BLaER1 (cell line): ENCODE data around the gene HOXA7.
A peak's percentile ranks its signal among the peaks of the same experiment; 100 is the strongest.

ENCODE experiments used
- H3K27ac ChIP-seq: shearing (Covaris generic); formaldehyde crosslinking; 2 replicates; pipeline ENCODE4 v1.8.1; 2022
- H3K27me3 ChIP-seq: shearing (Covaris generic); formaldehyde crosslinking; 2 replicates; pipeline ENCODE4 v1.8.1; 2022
- H3K36me3 ChIP-seq: shearing (Covaris generic); formaldehyde crosslinking; 2 replicates; pipeline ENCODE4 v1.8.1; 2022
- H3K4me1 ChIP-seq: shearing (Covaris generic); formaldehyde crosslinking; 2 replicates; pipeline ENCODE4 v1.8.1; 2022
- H3K4me2 ChIP-seq: shearing (Covaris generic); formaldehyde crosslinking; 2 replicates; pipeline ENCODE4 v1.8.1; 2022
- H3K4me3 ChIP-seq: shearing (Covaris generic); formaldehyde crosslinking; 2 replicates; pipeline ENCODE4 v1.8.1; 2022
- H3K9ac ChIP-seq: shearing (Covaris generic); formaldehyde crosslinking; 2 replicates; pipeline ENCODE4 v1.8.1; 2022
- H3K9me3 ChIP-seq: shearing (Covaris generic); formaldehyde crosslinking; 2 replicates; pipeline ENCODE4 v1.8.1; 2022
- H4K20me1 ChIP-seq: shearing (Covaris generic); formaldehyde crosslinking; 2 replicates; pipeline ENCODE4 v1.8.1; 2022
- Cebpa-rat ChIP-seq: shearing (Covaris generic); IDR thresholded peaks from 2 replicates; pipeline ENCODE4 v1.8.1; 2022

Gene HOXA7

GRCh38 chr7:27164367-27165088 lies 8.1 kb upstream of the HOXA7 start:
- H3K27me3 ChIP-seq, result peaks cover 100% of the 10 kb centered on the region
- no peak overlapping the region for H3K27ac ChIP-seq
- H4K20me1 ChIP-seq, result peaks cover 92% of the 10 kb centered on the region

GRCh38 chr7:27164045-27164366 lies 7.5 kb upstream of the HOXA7 start:
- no peak for TF ChIP-seq Cebpa-rat
- no peak overlapping the region for H3K4me3 ChIP-seq
- H3K4me1 ChIP-seq, result peaks cover 9% of the 10 kb centered on the region
- no peak overlapping the region for H3K9ac ChIP-seq
- H3K4me2 ChIP-seq, result no peak overlapping the region
- peaks cover 100% of the 10 kb centered on the region for H3K27me3 ChIP-seq
- peaks cover 17% of the 10 kb centered on the region for H3K9me3 ChIP-seq
- H4K20me1 ChIP-seq, result peaks cover 92% of the 10 kb centered on the region
- H3K36me3 ChIP-seq, result no peaks in the 10 kb centered on the region
- H3K27ac ChIP-seq, result no peak overlapping the region

More at GRCh38 chr7:27164367-27165088, 8.1 kb upstream of the HOXA7 start:
- Histone ChIP-seq H3K4me2 (no peak overlapping the region), H3K4me1 (peaks cover 9% of the 10 kb centered on the region), H3K36me3 (no peaks in the 10 kb centered on the region), H3K4me3 (no peak overlapping the region), H3K9ac (no peak overlapping the region), H3K9me3 (peaks cover 17% of the 10 kb centered on the region)
- TF ChIP-seq Cebpa-rat, result no peak

- no peak overlapping the region for H3K4me3 ChIP-seq
- no peak overlapping the region for H3K9ac ChIP-seq
- peaks cover 21% of the 10 kb centered on the region for H3K9me3 ChIP-seq
- H3K4me1 ChIP-seq, result peaks cover 9% of the 10 kb centered on the region
- no peak overlapping the region for H3K4me2 ChIP-seq
- no peak overlapping the region for H3K27ac ChIP-seq
- peaks cover 92% of the 10 kb centered on the region for H4K20me1 ChIP-seq
- H3K36me3 ChIP-seq, result no peaks in the 10 kb centered on the region
- TF ChIP-seq Cebpa-rat, result no peak
- peaks cover 100% of the 10 kb centered on the region for H3K27me3 ChIP-seq
These were observed 7.0 kb upstream of the HOXA7 start for GRCh38 chr7:27163288-27164044.

GRCh38 chr7:27162561-27163287 lies 6.2 kb upstream of the HOXA7 start:
- H3K4me3 ChIP-seq, result no peak overlapping the region
- no peak overlapping the region for H3K4me2 ChIP-seq
- no peak overlapping the region for H3K9ac ChIP-seq
- peaks cover 9% of the 10 kb centered on the region for H3K4me1 ChIP-seq
- H3K9me3 ChIP-seq, result peaks cover 27% of the 10 kb centered on the region
- H3K36me3 ChIP-seq, result no peaks in the 10 kb centered on the region
- peaks cover 92% of the 10 kb centered on the region for H4K20me1 ChIP-seq
- H3K27me3 ChIP-seq, result peaks cover 100% of the 10 kb centered on the region
- TF ChIP-seq Cebpa-rat, result no peak
- H3K27ac ChIP-seq, result no peak overlapping the region

- Histone ChIP-seq H3K4me1 (peaks cover 9% of the 10 kb centered on the region), H4K20me1 (peaks cover 92% of the 10 kb centered on the region), H3K36me3 (no peaks in the 10 kb centered on the region), H3K9me3 (peaks cover 35% of the 10 kb centered on the region), H3K27ac (no peak overlapping the region), H3K4me2 (no peak overlapping the region), H3K4me3 (no peak overlapping the region), H3K9ac (no peak overlapping the region), H3K27me3 (peaks cover 100% of the 10 kb centered on the region)
- no peak for TF ChIP-seq Cebpa-rat
These were observed 5.5 kb upstream of the HOXA7 start for GRCh38 chr7:27161721-27162560.

- Histone ChIP-seq H3K4me2 (peak overlapping the region; percentile 95), H3K4me1 (peaks cover 9% of the 10 kb centered on the region), H3K27ac (no peak overlapping the region), H3K9ac (no peak overlapping the region), H4K20me1 (peaks cover 88% of the 10 kb centered on the region), H3K9me3 (peaks cover 37% of the 10 kb centered on the region), H3K27me3 (peaks cover 100% of the 10 kb centered on the region), H3K36me3 (no peaks in the 10 kb centered on the region), H3K4me3 (peak overlapping the region; percentile 66)
- no peak for TF ChIP-seq Cebpa-rat
These were observed 4.8 kb upstream of the HOXA7 start for GRCh38 chr7:27161214-27161720.

- H3K9ac ChIP-seq, result no peak overlapping the region
These were observed 4.2 kb upstream of the HOXA7 start for GRCh38 chr7:27160546-27161213.

GRCh38 chr7:27160145-27160545 lies 3.7 kb upstream of the HOXA7 start:
- Histone ChIP-seq H3K9ac (no peak overlapping the region), H4K20me1 (peaks cover 88% of the 10 kb centered on the region), H3K4me2 (peak overlapping the region; percentile 95), H3K27me3 (peaks cover 100% of the 10 kb centered on the region), H3K27ac (no peak overlapping the region), H3K4me3 (peak overlapping the region; percentile 66), H3K4me1 (peaks cover 9% of the 10 kb centered on the region), H3K36me3 (no peaks in the 10 kb centered on the region), H3K9me3 (peaks cover 37% of the 10 kb centered on the region)
- no peak for TF ChIP-seq Cebpa-rat

More at GRCh38 chr7:27160546-27161213, 4.2 kb upstream of the HOXA7 start:
- peaks cover 88% of the 10 kb centered on the region for H4K20me1 ChIP-seq
- H3K4me3 ChIP-seq, result peak overlapping the region; percentile 66
- no peak overlapping the region for H3K27ac ChIP-seq
- H3K36me3 ChIP-seq, result no peaks in the 10 kb centered on the region
- no peak for TF ChIP-seq Cebpa-rat
- H3K4me1 ChIP-seq, result peaks cover 9% of the 10 kb centered on the region
- H3K9me3 ChIP-seq, result peaks cover 37% of the 10 kb centered on the region
- H3K4me2 ChIP-seq, result peak overlapping the region; percentile 95
- H3K27me3 ChIP-seq, result peaks cover 100% of the 10 kb centered on the region
